Germinal center (tissue), 1 donor: ENCODE measurements around the gene CPNE6.

Source experiments
- DNase-seq: peaks from one replicate; pipeline ENCODE4 v3.0.0; 2012; ENCODE audit warnings: mixed read lengths, low spot score

CPNE6 gene

GRCh38 chr14:24054646-24055045, 16.7 kb upstream of the CPNE6 start:
- no peak for DNase-seq

GRCh38 chr14:24055971-24056799, 15.2 kb upstream of the CPNE6 start:
- no peak for DNase-seq

GRCh38 chr14:24056800-24057184, 14.6 kb upstream of the CPNE6 start:
- no peak for DNase-seq

GRCh38 chr14:24057271-24057670, 14.1 kb upstream of the CPNE6 start:
- DNase-seq = no peak

- DNase-seq = no peak
Measured at GRCh38 chr14:24057867-24058259, 13.5 kb upstream of the CPNE6 start.

- DNase-seq = peak; percentile 72
Measured at GRCh38 chr14:24058260-24058950, 13.0 kb upstream of the CPNE6 start.

DNA sequence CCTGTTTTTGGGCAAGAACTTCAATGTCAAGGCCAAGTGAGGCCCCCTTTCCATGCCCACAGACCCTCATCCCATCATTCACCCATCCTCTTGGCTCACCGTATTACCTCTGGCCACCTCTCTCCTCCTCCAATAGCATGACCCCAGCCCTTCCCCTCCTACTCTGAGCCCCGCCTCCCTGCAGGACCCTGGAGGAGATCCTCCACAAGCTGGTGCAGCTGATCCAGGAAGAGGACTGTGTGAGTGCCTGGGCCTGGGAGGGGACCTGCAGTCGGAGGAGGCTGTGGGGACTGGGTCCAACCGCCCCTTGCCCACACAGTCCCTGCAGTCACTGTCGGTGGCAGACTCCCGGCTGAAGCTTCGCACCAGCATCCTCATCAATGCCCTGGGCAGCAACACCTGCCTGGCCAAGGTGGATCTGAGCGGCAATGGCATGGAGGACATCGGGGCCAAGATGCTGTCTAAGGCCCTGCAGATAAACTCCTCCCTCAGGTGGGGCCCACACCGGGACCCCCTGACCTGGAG, 12.3 kb upstream of the CPNE6 start:
- DNase-seq = no peak

DNA sequence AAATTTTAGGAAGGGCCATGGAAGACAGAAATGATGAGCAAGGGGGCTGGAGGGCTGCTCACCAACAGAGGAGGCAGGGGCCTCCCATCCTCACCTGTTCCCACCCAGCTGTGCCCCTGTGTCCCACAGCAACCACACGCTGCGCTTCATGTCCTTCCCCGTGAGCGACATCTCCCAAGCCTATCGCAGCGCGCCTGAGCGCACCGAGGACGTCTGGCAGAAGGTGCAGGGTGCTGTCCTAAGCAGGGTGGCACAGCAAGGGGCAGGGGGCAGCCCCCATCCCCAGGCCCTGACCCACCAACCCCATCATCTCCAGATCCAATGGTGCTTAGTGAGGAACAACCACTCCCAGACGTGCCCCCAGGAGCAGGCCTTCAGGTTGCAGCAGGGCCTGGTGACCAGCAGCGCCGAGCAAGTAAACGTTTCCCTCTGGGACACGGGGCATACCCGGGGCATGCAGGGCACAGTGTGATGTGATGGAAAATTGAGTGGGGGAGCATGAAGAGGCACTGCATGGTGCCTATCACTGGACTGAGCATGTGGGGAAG, 11.4 kb upstream of the CPNE6 start:
- no peak for DNase-seq

DNA sequence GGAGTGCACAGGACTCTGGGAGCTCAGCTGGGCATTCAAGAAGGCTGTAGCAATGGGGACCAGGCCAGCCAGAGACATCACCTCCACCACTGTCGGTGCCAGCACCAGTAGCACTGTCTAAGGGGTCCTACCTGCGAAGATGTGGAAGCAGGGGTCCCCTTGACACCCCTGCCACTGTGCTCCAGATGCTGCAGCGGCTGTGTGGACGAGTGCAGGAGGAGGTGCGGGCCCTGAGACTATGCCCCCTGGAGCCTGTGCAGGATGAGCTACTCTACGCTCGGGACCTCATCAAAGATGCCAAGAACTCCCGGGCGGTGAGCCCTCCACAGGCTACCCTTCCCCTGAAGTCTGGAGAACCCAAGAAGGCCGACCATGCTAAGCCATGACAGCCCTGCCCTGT, 10.9 kb upstream of the CPNE6 start:
- DNase-seq = no peak

- DNase-seq = no peak
Measured at GRCh38 chr14:24060984-24061913, 10.1 kb upstream of the CPNE6 start.

- no peak for DNase-seq
Measured at GRCh38 chr14:24062216-24062980, 9.0 kb upstream of the CPNE6 start.

DNA sequence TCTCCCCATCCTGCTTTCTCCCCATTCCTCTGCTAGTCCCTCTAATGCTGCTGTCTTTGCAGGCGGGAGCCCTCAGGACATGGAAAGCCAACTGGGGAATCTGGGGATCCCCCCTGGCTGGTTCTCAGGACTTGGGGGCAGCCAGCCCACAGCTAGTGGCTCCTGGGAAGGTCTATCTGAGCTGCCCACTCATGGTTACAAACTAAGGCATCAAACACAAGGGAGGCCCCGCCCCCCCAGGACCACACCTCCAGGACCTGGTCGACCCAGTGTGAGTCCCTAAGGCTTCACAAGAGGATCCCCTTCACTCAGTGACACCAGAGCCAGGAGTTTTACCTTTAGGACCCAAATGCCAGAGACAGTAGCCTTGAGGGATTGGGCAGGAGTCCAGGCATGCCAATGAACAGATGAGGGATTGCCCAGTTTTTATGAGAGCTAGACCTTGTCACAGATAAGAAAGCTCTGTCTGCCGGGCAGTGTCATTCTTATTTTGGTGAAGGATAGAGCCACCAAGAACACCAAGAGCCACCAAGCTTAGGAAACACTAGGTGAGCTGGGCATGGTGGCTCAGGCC, 8.0 kb upstream of the CPNE6 start:
- DNase-seq = no peak

DNA sequence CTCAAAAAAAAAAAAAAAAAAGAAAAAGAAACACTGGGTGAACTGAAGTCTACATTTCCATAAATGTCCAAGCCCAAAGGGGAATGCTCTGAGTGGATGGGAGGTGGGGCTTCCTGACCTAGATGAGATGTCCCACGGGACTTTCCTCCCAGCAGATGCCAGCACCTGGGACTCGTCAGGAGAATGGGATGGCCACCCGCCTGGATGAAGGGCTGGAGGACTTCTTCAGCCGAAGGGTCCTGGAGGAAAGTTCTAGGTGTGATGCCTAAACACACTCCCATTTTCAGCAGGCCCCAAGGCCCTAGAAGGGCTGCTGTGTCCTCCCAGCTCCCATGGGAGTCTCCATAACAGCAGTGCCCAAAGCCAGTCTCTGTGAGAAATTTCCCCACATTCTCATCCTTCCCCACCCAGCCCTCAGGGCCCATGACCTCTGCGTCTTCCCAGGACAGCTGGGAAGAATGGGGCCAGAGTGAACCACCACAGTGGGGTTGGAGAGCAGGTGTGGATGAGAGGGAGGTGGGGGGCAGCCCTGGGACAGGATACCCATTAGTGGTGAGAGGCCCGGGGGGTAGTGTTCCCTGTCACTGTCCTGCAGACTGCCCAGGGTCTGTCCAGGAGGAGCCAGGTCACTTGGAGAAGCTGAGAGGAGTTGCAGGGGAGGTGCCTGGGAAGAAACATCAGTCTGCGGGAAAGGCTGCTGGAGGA, 7.1 kb upstream of the CPNE6 start:
- no peak for DNase-seq

GRCh38 chr14:24064856-24065255, 6.5 kb upstream of the CPNE6 start:
- DNase-seq = no peak

- no peak for DNase-seq
Measured at GRCh38 chr14:24065408-24065807, 6.0 kb upstream of the CPNE6 start.

- DNase-seq = no peak
Measured at GRCh38 chr14:24066496-24067132, 4.7 kb upstream of the CPNE6 start.

DNA sequence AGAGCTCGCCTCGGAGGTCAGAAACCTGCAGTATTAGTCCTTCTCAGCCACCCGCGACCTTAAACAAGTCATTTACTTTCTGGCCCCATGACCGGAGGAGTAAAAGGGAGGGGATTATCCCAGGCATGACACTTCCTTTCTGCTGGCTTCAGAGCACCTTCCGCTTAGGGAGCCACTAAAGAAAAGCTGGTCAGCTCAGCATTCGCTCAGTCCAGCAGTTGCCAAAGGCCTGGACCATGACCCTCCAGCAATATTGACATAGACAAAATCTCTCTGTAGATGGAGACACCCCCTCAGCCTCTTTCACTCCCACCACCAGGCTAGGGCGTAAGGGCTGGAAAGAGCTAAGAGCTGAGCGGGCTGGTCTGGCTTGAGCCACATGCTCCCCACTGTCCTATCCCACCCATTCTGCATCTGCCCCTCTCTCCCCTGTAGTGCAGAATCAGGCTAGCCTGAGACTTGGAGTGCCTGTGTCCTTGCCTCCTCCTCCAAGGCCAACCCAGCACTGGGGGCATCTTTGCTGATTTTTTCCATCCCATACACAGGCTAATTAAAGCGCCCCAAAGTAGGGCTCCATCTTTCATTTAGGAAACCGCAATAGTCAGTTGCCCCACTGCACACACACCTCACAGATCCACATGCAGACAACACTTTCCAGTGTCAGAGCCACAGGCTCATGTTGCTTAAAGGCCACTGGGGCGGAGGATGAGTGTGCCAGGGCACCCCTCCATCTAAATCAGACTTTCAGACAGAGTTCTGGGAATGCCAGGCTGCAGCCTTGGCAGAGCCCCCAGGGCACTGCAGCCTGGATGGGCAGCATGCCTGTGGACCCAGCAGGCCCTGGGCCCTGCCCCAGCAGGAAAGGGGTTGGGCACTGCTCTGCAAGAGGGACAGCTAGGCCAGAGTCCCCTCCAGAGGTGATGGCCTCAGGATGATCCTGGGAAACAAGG, 4.0 kb upstream of the CPNE6 start:
- no peak for DNase-seq

GRCh38 chr14:24068711-24069410, 2.5 kb upstream of the CPNE6 start:
- no peak for DNase-seq
